ENCODE data around the gene ADAD1.
A peak's percentile ranks its signal among the peaks of the same experiment; 100 is the strongest.

ADAD1 gene

DNA sequence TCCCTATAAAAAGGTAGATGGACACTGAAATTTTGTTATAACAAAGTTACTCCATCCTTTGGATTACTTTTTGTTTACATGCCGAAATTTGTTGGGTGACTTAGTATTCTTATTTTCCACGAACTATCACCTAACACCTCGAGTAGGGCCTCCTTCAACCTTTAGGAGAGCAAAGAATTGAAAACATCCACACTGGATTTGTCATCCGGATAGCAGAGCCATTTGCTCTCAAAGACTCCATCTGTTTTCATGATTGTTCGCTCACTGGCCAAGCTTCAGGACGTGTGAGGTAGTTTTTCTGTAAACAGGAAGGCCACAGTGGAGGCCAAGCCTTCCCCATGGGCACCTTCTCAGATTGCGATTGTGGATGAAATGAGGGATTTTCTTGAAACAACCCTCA, at the start of gene ADAD1:
ADAD1 (plus strand) TSS at position 301 of the 400 bp plus-strand sequence. CDS start 1,059 bp downstream, outside the sequence.
- no peak for DNase-seq (ENCODE audit: low read depth)
- no peak within 1 kb of the TSS for H3K4me3 ChIP-seq (ENCODE audit: control insufficient read depth, low read depth, low read length)
- TF ChIP-seq, protein P1, sequence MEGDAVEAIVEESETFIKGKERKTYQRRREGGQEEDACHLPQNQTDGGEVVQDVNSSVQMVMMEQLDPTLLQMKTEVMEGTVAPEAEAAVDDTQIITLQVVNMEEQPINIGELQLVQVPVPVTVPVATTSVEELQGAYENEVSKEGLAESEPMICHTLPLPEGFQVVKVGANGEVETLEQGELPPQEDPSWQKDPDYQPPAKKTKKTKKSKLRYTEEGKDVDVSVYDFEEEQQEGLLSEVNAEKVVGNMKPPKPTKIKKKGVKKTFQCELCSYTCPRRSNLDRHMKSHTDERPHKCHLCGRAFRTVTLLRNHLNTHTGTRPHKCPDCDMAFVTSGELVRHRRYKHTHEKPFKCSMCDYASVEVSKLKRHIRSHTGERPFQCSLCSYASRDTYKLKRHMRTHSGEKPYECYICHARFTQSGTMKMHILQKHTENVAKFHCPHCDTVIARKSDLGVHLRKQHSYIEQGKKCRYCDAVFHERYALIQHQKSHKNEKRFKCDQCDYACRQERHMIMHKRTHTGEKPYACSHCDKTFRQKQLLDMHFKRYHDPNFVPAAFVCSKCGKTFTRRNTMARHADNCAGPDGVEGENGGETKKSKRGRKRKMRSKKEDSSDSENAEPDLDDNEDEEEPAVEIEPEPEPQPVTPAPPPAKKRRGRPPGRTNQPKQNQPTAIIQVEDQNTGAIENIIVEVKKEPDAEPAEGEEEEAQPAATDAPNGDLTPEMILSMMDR (IDR thresholded peaks at IDR 0.05; ENCODE audit: control insufficient read depth, insufficient read depth, low read depth, low read length, missing control alignments): no peak

DNA sequence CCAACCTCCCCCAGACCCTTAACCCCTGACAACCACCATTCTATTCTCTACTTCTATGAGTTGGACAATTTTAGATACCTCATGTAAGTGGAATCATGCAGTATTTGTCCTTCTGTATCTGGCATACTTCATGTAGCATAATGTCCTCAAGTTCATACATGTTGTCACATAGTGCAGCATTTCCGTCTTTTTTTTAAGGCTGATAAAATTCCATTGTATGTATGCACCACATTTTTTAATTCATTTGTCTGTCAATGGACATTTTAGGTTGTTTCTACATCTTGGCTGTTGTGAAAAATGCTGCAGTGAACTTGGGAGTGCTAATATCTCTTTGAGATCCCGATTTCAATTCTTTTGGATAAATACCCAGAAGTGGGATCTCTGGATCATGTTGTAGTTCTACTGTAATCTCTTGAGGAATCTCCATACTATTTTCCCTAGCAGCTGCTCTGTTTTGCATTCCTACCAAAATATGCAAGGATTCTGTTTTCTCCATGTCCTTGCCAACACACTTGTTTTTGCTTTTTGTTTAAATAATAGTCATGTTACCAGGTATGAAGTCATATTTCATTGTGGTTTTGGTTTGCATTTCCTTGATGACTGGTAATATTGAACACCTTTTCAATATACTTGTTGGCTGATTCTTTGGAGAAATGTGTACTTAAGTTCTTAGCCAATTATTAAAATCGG, 48.8 kb upstream of the ADAD1 start:
- DNase-seq (ENCODE audit: low read depth): peak; percentile 8
- no peak overlapping the region for H3K4me3 ChIP-seq (ENCODE audit: control insufficient read depth, low read depth, low read length)
- TF ChIP-seq, protein P1 (IDR thresholded peaks at IDR 0.05; ENCODE audit: control insufficient read depth, insufficient read depth, low read depth, low read length, missing control alignments): no peak

DNA sequence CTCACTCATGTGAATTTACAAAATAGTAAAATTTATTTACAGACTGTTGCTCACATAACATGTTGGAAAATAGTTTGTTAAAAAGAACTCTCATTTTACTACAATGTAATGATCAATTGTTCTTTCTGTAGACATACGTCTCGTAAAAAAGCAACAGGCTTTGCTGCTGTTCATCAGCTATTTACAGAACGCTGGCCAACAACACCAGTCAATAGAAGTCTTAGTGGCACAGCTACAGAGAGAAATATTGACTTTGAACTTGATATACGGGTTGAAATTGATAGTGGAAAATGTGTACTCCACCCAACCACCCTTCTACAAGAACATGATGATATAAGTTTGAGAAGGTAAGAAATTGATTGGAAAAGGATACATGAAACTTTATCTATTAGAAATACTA, 47.6 kb upstream of the ADAD1 start:
- no peak overlapping the region for H3K4me3 ChIP-seq (ENCODE audit: control insufficient read depth, low read depth, low read length)
- no peak for DNase-seq (ENCODE audit: low read depth)
- TF ChIP-seq, protein P1 (IDR thresholded peaks at IDR 0.05; ENCODE audit: control insufficient read depth, insufficient read depth, low read depth, low read length, missing control alignments): no peak

DNA sequence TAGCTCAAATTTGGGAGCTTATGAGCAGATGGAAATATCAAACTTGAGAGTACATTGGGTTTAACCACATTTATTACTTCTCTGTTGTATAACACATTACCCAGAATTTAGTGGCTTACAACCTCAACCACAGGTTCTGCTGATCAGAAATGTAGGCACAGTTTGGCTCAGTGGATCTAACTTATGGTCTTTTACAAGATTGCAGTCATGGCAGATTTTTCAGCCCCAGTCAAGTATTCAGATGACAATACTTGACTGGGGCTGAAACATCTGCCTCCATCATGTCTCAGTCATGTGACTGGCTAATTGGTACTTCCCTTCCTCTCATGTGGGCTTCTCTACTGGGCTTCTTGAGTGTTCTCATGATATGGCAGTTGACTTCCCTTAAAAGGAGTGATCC, 44.0 kb upstream of the ADAD1 start:
- no peak for DNase-seq (ENCODE audit: low read depth)
- no peak overlapping the region for H3K4me3 ChIP-seq (ENCODE audit: control insufficient read depth, low read depth, low read length)
- TF ChIP-seq, protein P1 (IDR thresholded peaks at IDR 0.05; ENCODE audit: control insufficient read depth, insufficient read depth, low read depth, low read length, missing control alignments): no peak

DNA sequence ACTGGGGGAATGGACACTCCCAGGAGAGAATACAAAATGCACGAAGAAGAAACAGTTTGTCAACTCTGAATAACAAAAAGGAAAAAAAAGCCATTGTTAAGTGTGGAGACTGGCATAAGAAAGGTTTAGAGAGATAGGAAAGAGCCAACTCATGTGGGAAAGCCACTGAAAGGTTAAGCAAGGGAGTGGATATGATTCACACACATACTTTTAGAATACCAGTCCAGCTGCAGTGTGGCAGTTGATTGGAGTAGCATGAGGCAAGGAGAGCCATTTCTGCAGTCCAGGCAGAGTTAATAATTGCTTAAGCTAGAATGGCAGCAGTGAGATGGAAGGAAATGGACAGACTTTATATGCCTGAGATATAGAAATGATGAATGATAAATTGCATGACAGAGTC, 36.9 kb upstream of the ADAD1 start:
- H3K4me3 ChIP-seq (ENCODE audit: control insufficient read depth, low read depth, low read length): no peak overlapping the region
- DNase-seq (ENCODE audit: low read depth): peak; percentile 77
- TF ChIP-seq, protein P1 (IDR thresholded peaks at IDR 0.05; ENCODE audit: control insufficient read depth, insufficient read depth, low read depth, low read length, missing control alignments): no peak

DNA sequence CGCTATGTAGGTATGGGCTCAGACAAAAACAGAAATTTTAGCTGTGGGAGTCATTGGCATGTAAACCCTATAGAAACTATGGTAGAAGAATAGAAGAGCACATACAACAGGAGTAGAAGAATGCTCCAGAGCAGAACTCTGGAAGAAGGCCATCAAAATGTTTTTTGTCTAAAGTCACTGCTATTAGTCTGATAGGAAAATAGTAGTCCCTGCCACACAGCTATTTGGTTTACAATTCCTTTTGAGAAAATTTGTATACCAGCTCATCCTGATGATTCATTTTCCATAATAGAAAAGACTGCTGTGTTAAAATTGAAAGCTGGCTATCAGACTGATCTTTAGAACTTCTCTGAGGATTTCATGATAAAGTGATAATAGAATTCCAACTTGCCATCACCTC, 32.8 kb upstream of the ADAD1 start:
- TF ChIP-seq, protein P1 (IDR thresholded peaks at IDR 0.05; ENCODE audit: control insufficient read depth, insufficient read depth, low read depth, low read length, missing control alignments): no peak
- no peak overlapping the region for H3K4me3 ChIP-seq (ENCODE audit: control insufficient read depth, low read depth, low read length)
- DNase-seq (ENCODE audit: low read depth): no peak
